ENCODE results near the gene HACD2. TPM values are rescaled to one million over a fixed set of nuclear protein-coding genes. Genes with fewer than 3 reads are reported as not detected.

The HACD2 gene
- total RNA-seq, 2 donors from 2014 or later: 22.7 to 28.6 TPM

DNA sequence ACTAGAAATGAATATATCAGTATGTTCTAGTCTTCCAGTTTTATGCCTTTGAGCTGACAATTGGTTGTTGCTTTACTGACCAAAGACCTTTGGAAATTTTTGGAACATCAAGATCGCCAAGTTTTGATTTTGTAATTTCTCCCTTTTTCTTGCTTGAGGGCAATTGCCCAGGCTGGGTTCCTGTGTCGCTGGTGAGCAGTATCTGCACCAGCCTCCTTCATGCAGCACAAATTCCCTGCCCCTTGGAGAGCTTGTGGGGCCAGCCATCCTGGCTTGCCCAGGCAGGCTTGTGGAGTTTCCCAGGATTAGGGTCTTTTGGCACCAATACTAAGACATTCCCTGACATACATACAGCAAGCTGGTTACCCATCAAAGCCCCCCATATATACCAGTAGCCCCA, 37.9 kb upstream of the HACD2 start:
- Histone ChIP-seq H3K4me3 (no peak overlapping the region), H3K36me3 (no peaks in the 10 kb centered on the region), H3K27ac (no peak overlapping the region), H3K27me3 (no peaks in the 10 kb centered on the region), H3K9me3 (no peaks in the 10 kb centered on the region), H3K4me1 (peaks cover 0 to 25% of the 10 kb centered on the region in 2 donors)
- DNase-seq (ENCODE audit: low spot score): no peak
- TF ChIP-seq, protein P1, sequence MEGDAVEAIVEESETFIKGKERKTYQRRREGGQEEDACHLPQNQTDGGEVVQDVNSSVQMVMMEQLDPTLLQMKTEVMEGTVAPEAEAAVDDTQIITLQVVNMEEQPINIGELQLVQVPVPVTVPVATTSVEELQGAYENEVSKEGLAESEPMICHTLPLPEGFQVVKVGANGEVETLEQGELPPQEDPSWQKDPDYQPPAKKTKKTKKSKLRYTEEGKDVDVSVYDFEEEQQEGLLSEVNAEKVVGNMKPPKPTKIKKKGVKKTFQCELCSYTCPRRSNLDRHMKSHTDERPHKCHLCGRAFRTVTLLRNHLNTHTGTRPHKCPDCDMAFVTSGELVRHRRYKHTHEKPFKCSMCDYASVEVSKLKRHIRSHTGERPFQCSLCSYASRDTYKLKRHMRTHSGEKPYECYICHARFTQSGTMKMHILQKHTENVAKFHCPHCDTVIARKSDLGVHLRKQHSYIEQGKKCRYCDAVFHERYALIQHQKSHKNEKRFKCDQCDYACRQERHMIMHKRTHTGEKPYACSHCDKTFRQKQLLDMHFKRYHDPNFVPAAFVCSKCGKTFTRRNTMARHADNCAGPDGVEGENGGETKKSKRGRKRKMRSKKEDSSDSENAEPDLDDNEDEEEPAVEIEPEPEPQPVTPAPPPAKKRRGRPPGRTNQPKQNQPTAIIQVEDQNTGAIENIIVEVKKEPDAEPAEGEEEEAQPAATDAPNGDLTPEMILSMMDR (IDR thresholded peaks at IDR 0.05): no peak

- H3K4me1 ChIP-seq: peaks cover 0 to 30% of the 10 kb centered on the region in 2 donors
- no peaks in the 10 kb centered on the region for H3K36me3 ChIP-seq
- H3K27me3 ChIP-seq: no peaks in the 10 kb centered on the region
- no peak overlapping the region for H3K4me3 ChIP-seq
- no peak for DNase-seq (ENCODE audit: low spot score)
- TF ChIP-seq, protein P1 (IDR thresholded peaks at IDR 0.05): no peak
- H3K27ac ChIP-seq: no peak overlapping the region
- H3K9me3 ChIP-seq: no peaks in the 10 kb centered on the region
These were observed 37.0 kb upstream of the HACD2 start for GRCh38 chr3:123621850-123622189.

DNA sequence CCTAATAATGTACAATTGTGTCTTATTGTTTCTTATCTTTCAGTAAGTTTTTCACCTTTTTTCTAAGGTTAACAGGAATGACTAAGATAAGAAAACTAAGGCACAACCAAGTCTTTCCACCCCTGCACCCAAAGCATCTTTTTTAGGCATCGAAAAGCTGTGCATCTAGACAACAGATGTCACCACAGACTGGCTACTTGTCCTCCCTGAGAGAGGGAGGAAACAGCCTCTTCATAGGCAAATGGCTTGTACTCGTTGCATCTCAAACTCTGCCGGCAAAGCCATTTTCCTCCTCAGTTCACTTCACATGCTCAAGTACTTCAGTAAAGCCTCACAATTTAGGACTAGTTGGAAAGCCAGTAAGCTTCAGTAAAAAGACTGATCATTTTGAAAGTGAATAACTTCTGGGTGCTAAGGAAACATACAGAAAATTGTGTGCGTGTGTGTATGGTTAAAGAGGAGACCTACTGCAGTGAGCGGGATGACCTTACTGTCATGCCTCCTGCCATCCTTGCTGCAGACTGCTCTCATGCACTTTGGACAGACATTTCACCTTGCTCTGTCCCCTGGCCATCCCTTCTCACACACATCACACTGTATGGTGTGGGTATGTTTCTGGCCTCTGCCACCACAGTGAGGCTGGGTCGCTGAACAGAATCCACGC, 36.5 kb upstream of the HACD2 start:
- no peaks in the 10 kb centered on the region for H3K36me3 ChIP-seq
- no peaks in the 10 kb centered on the region for H3K9me3 ChIP-seq
- H3K27ac ChIP-seq: peak overlapping the region in 1 of 2 donors; percentile 63
- no peaks in the 10 kb centered on the region for H3K27me3 ChIP-seq
- H3K4me3 ChIP-seq: no peak overlapping the region
- TF ChIP-seq, protein P1 (IDR thresholded peaks at IDR 0.05): no peak
- H3K4me1 ChIP-seq: peaks cover 0 to 30% of the 10 kb centered on the region in 2 donors
- no peak for DNase-seq (ENCODE audit: low spot score)

GRCh38 chr3:123620343-123620742, 35.5 kb upstream of the HACD2 start:
- DNase-seq (ENCODE audit: low spot score): no peak
- H3K36me3 ChIP-seq: no peaks in the 10 kb centered on the region
- H3K4me1 ChIP-seq: peaks cover 0 to 30% of the 10 kb centered on the region in 2 donors
- peak overlapping the region; percentile 40 to 63 for H3K27ac ChIP-seq
- H3K9me3 ChIP-seq: no peaks in the 10 kb centered on the region
- H3K4me3 ChIP-seq: peak overlapping the region in 1 of 2 donors; percentile 14
- H3K27me3 ChIP-seq: no peaks in the 10 kb centered on the region
- TF ChIP-seq, protein P1 (IDR thresholded peaks at IDR 0.05): no peak

DNA sequence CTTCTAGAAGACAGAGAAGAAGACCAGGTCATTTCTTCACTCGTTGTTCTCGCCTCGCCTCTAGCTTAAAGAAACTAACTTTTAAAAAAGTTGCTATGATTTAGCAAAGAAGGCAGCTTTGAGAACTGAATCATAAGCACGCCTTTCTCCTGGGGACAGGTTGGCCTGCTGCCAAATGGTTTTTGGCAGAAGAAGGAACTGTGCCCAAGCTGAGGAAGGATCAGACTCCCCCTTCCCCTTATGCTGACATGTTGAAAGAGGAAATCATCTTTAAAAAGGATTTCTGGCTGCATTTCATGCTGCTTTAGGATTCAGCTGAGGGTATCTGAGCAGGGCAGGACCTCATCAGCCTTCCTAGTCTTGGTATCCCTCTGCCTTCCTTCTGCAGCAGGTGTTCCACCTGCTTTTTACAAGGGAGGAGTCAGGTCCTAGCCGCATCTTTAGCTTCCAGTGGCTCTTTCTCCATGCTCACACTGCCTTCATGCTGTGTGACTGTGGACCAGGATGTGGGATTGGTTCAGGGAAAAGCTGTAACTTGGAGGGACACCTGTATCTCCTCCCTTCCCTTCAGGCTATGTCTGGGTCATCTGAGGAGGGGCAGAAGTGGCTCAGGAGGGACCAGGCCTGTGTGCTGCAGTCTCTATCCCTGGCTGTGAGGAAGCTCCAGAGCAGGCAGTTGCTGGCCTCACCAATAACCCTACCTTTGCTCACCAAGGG, 34.1 kb upstream of the HACD2 start:
- H3K36me3 ChIP-seq: no peaks in the 10 kb centered on the region
- peak overlapping the region; percentile 7 to 14 for H3K4me3 ChIP-seq
- no peaks in the 10 kb centered on the region for H3K9me3 ChIP-seq
- peaks cover 0 to 30% of the 10 kb centered on the region in 2 donors for H3K4me1 ChIP-seq
- peak overlapping the region in 1 of 2 donors; percentile 63 for H3K27ac ChIP-seq
- TF ChIP-seq, protein P1 (IDR thresholded peaks at IDR 0.05): no peak
- no peaks in the 10 kb centered on the region for H3K27me3 ChIP-seq
- DNase-seq (ENCODE audit: low spot score): peak; percentile 70
